RWPE1 (cell line): Measurements from ENCODE around the gene ULBP1.
"Not testable (repeated sequence)": the region's sequence is repeated elsewhere in the genome, so short reads cannot be mapped to it uniquely, and the experiment has no call there.

Experiments
- CTCF ChIA-PET: fragments of 350-600 bp; sonication (Branson Sonifier 250); formaldehyde crosslinking; extraction: SDS; loops from one replicate; lab custom pipeline; 2021; lab: Yijun Ruan, JAX
- POLR2A ChIA-PET: fragments of 400-600 bp; formaldehyde crosslinking; extraction: SDS; loops from one replicate; lab custom pipeline; 2020; ENCODE audit warnings: antibody characterized with exemption; ENCODE audit not compliant: low non-redundant PET; lab: Yijun Ruan, JAX
- DNase-seq: peaks from one replicate; pipeline ENCODE4 v3.0.0; 2012; ENCODE audit warnings: low spot score
- H3K27ac ChIP-seq: fragments of 450-650 bp; 2 replicates; pipeline ENCODE4 v1.5.1; 2017
- TF ChIP-seq, protein P1 (sequence below): fragments of 450-650 bp; conservative IDR thresholded peaks from 2 replicates; pipeline ENCODE4 v1.5.1; 2017; ENCODE audit warnings: low read depth, mild to moderate bottlenecking

Gene ULBP1

GRCh38 chr6:149919834-149920225, 43.9 kb upstream of the ULBP1 start:
- no peak for DNase-seq
- TF ChIP-seq, protein P1, sequence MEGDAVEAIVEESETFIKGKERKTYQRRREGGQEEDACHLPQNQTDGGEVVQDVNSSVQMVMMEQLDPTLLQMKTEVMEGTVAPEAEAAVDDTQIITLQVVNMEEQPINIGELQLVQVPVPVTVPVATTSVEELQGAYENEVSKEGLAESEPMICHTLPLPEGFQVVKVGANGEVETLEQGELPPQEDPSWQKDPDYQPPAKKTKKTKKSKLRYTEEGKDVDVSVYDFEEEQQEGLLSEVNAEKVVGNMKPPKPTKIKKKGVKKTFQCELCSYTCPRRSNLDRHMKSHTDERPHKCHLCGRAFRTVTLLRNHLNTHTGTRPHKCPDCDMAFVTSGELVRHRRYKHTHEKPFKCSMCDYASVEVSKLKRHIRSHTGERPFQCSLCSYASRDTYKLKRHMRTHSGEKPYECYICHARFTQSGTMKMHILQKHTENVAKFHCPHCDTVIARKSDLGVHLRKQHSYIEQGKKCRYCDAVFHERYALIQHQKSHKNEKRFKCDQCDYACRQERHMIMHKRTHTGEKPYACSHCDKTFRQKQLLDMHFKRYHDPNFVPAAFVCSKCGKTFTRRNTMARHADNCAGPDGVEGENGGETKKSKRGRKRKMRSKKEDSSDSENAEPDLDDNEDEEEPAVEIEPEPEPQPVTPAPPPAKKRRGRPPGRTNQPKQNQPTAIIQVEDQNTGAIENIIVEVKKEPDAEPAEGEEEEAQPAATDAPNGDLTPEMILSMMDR: no peak
- ChIA-PET POLR2A (no interaction called here), CTCF (no interaction called here)
- H3K27ac ChIP-seq: no peak overlapping the region

- TF ChIP-seq, protein P1: no peak
- DNase-seq: no peak
- ChIA-PET POLR2A (no interaction called here), CTCF (no interaction called here)
- no peak overlapping the region for H3K27ac ChIP-seq
These were observed 42.4 kb upstream of the ULBP1 start for GRCh38 chr6:149921361-149921760.

DNA sequence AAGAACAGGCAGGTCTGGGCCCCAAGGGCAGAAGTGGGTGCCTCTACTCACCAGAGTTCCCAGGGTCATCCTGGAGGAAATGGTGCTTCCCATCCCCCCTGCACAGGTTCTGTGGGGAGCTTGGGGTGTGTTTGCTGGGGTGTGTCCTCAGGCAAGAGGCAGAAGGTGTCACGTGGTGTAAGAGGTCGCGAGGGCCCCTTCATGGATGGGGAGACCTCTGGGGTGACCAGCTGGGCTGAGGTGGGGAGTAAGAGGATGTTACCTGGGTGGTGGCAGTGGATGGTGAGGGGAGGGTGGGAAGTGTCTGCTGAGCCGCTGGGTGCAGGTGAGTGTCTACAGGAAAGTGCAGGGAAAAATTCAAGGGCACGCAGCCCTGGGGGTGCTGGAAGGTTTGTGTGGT, 41.7 kb upstream of the ULBP1 start:
- H3K27ac ChIP-seq: peak overlapping the region; percentile 74
- POLR2A ChIA-PET, DNase-seq: not testable (repeated sequence)
- CTCF ChIA-PET: interaction anchor here (0.7 kb wide), 1 partner anchor 100 kb away, joined by 4 read pairs; no protein-coding TSS in a partner anchor

DNA sequence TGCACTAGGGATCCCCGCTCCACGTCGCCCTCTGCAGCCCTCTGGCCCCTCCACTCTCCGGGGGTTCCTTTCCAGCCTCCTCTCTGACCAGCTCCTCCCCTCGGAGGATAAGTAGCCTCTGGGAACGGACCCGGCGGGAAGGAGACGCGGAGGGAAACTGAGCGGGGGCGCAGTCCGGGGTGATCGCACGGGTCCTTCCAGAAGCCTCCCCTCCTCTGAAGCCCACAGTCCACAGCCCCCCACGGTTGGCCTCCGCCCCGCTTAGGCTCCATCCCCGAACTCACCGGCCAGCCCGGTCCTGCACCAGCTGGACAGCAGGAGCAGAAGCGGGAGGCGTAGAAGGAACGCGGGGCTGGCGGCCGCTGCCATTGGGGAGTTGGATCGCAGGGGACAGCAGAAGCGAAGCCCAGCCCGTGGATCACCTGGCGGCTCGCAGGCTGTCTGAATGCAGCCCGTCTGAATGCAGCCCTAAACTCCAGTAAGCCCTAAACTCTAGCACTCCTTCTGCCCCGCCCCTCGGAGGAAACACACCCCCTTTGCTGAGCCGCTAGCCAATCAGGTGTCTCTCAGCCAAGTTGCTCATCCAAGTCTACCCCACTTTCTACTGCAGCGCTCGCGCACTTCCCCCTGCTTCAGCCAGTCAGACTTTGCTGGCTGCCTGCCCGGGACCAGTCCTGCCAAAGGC, 41.0 kb upstream of the ULBP1 start, which contains the start of gene RAET1G:
Gene RAET1G, minus strand, starts transcription at position 480 of the 685 bp plus-strand sequence. Its CDS starts 111 bp downstream, at position 369.
- CTCF ChIA-PET: no interaction called here
- POLR2A ChIA-PET: no interaction called here
- DNase-seq: peak; percentile 98
- H3K27ac ChIP-seq: peak within 1 kb of the TSS; percentile 74
- TF ChIP-seq, protein P1: no peak

DNA sequence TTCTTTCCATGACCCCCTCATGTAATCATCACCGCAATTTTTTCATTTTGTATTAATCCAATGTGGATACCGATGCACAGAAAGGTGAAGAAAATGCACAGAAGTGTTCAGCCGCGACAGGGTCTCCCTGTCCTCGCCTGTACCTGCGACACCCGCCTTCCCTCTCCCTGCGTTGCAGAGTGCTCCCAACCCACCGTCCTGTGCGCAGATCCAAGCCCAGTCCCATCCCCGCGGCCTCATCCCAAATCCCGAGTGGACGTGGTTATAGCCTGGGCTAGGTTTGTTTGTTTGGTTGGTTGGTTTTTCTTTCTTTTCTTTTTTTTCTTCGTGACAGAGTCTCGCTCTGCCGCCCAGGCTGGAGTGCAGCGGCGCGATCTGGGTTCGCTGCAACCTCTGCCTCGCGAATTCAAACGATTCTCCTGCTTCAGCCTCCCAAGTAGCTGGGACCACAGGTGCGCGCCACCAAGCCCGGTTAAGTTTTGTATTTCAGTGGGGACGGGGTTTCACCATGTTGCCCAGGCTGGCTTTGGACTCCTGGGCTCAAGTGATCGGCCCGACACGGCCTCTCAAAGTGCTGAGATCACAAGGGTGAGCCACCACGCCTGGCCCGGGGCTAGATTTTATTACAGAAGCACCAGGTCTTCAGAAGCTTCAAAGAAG, 40.3 kb upstream of the ULBP1 start:
- ChIA-PET POLR2A (no interaction called here), CTCF (interaction anchor here (0.7 kb wide), 1 partner anchor 13 kb away, joined by 3 read pairs; no protein-coding TSS in a partner anchor)
- DNase-seq: no peak
- peak overlapping the region; percentile 74 for H3K27ac ChIP-seq
- TF ChIP-seq, protein P1: no peak

DNA sequence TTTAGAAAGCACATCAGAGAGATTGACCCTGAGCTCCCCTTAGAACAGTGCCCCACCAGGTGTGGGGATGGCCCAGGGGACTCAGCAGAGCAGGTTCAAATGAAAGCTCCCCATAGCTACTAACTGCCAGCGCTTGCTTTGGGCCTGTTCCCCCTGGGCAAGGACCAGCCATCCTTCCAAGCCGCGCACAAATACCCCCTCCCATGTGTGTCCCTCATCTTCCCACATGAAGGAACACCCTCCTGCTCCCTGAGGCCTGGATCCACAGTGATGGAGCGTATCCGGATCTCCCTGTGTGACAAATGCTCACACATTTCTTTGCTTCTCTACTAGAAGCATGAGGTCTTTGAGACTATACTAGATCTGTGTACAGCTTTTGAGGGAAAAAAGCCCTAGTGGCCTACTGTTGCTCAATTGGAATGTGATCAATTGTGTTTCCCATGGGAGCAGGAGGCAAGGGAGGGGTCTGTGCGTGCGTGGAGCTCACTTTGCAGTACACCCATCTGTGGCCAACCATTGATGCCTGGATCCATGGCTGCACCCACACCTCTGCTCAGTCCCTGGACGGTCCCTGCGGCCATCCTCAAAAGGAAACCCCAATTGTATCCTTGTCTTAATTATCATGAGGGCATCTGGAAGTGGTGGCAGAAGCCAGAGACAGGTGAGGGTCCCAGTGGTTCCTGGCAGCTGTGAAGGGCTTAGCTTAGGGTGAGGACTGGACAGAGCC, 39.4 kb upstream of the ULBP1 start:
- no peak for DNase-seq
- ChIA-PET CTCF (interaction anchor here (0.7 to 1.4 kb wide), 2 partner anchors 14 to 84 kb away, joined by 3 to 6 read pairs; no protein-coding TSS in a partner anchor), POLR2A (no interaction called here)
- TF ChIP-seq, protein P1: no peak
- H3K27ac ChIP-seq: peak overlapping the region; percentile 36; the same call in 1 of the 2 replicates
